Upper lobe of left lung (tissue), 4 donors: ENCODE data around the gene LRP1.

Experiments
- EP300 ChIP-seq, 4 donors: sonication (generic); formaldehyde crosslinking; IDR thresholded peaks; one replicate each; pipeline ENCODE4 v1.5.1; 2017; ENCODE audit warnings: antibody characterized with exemption in 4 of 4, control low read depth in 2 of 4
- POLR2A ChIP-seq, 4 donors: fragments of 450-650 bp; IDR thresholded peaks; one replicate each; pipeline ENCODE4 v1.5.1; 2016 to 2017; ENCODE audit warnings: antibody characterized with exemption in 4 of 4, mild to moderate bottlenecking in 2 of 4
- POLR2AphosphoS5 ChIP-seq, 2 donors: sonication (generic); formaldehyde crosslinking; IDR thresholded peaks; one replicate each; pipeline ENCODE4 v1.5.1; 2017; ENCODE audit warnings: antibody characterized with exemption in 2 of 2
- TF ChIP-seq, protein P1 (sequence below), 6 experiments: fragments of 450-650 bp in 4 of 6; fragments of 200-600 bp in 2 of 6; sonication (generic) in 2 of 6; IDR thresholded peaks; one replicate each; pipeline ENCODE4 v1.5.1; 2016 to 2019; ENCODE audit warnings: antibody characterized with exemption in 6 of 6

DNA sequence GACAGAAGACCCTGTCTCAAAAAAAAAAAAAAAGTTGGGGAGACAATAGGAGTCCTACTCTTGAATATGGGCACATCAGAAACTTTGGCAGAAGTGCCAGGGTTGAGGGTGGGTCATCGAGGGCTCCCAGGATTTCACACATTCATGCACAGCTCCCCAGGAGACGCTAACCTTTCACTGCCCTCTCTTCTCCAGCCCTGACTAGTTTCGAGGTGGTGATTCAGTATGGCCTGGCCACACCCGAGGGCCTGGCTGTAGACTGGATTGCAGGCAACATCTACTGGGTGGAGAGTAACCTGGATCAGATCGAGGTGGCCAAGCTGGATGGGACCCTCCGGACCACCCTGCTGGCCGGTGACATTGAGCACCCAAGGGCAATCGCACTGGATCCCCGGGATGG is 48.6 kb downstream of the LRP1 start:
- TF ChIP-seq POLR2AphosphoS5 (IDR thresholded peaks at IDR 0.05) (no peak), EP300 (IDR thresholded peaks at IDR 0.05) (no peak), POLR2A (IDR thresholded peaks at IDR 0.05) (no peak)
- TF ChIP-seq, protein P1, sequence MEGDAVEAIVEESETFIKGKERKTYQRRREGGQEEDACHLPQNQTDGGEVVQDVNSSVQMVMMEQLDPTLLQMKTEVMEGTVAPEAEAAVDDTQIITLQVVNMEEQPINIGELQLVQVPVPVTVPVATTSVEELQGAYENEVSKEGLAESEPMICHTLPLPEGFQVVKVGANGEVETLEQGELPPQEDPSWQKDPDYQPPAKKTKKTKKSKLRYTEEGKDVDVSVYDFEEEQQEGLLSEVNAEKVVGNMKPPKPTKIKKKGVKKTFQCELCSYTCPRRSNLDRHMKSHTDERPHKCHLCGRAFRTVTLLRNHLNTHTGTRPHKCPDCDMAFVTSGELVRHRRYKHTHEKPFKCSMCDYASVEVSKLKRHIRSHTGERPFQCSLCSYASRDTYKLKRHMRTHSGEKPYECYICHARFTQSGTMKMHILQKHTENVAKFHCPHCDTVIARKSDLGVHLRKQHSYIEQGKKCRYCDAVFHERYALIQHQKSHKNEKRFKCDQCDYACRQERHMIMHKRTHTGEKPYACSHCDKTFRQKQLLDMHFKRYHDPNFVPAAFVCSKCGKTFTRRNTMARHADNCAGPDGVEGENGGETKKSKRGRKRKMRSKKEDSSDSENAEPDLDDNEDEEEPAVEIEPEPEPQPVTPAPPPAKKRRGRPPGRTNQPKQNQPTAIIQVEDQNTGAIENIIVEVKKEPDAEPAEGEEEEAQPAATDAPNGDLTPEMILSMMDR (IDR thresholded peaks at IDR 0.05), result no peak
